ENCODE data around the gene ADAM12.

DNA sequence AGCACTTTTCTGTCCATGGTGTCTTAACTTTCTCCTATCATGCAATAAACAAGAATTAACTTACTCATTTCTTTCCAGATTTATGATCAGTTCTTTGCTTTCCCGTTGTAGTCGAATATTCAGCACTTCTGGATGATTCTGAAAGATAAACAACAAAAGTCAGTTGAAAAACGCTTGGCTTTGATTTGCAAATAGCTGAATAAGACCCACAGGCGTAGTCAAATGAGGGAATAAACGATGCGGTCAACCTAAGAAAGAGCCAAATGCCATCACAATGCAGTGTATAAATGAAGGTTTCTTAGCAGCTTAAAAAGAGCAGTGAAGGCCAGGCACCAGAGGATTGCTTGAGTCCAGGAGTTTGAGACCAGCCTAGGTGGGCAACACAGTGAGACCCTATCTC, 109.4 kb downstream of the ADAM12 start:
- TF ChIP-seq CTCF (IDR thresholded peaks at IDR 0.05; ENCODE audit: extremely low read depth in 1 of 2, insufficient read depth in 1 of 2, low read depth in 1 of 2, low read length in 2 of 2) (no peak), GATA2 (IDR thresholded peaks at IDR 0.05; ENCODE audit: insufficient read depth, insufficient read length, low read depth, low read length) (no peak), POLR2A (IDR thresholded peaks at IDR 0.05; ENCODE audit: low read depth, low read length) (no peak), EZH2 (IDR thresholded peaks at IDR 0.05; ENCODE audit: borderline replicate concordance, low read depth, low read length, severe bottlenecking) (no peak), POLR2AphosphoS5 (IDR thresholded peaks at IDR 0.05; ENCODE audit: insufficient read depth, low read depth, low read length) (no peak)
- TF ChIP-seq, protein P1, sequence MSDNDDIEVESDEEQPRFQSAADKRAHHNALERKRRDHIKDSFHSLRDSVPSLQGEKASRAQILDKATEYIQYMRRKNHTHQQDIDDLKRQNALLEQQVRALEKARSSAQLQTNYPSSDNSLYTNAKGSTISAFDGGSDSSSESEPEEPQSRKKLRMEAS (IDR thresholded peaks at IDR 0.05; ENCODE audit: insufficient read depth, insufficient read length), result no peak
